Activated gamma-delta T cell treated with Interleukin-2 at 50 U/mL for 16 hours (primary cell): ENCODE results near the gene GRAMD1B.
"Not testable (repeated sequence)": the region's sequence is repeated elsewhere in the genome, so short reads cannot be mapped to it uniquely, and the experiment has no call there.

ENCODE experiments used
- DNase-seq: peaks from one replicate; pipeline ENCODE4 v3.0.0-alpha.2; 2020

The GRAMD1B gene

GRCh38 chr11:123513309-123513708 is 83.2 kb downstream of the GRAMD1B start:
- DNase-seq = not testable (repeated sequence)

DNA sequence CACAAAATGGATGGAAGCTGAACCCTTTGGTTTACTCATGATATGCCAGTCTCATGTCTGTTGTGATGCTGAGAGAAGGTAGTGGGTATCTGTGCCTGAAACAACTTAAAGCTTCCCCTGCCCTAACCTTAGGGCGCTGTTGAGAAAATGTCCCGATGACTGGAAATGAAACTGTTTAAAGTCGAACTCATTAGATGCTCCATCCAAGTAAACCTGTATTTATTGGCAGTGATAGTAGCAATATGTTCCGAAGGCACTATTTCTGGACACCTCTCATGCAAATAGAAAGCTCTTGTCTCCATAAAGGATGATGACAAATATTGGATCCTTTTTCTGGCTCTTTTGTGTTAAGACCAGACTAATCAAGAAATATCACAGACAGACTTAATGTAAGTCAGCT is 86.2 kb downstream of the GRAMD1B start:
- no peak for DNase-seq

- no peak for DNase-seq
Measured at GRCh38 chr11:123517559-123518364, 87.7 kb downstream of the GRAMD1B start.

- DNase-seq = no peak
Measured at GRCh38 chr11:123518496-123519054, 88.5 kb downstream of the GRAMD1B start.

GRCh38 chr11:123519055-123519796 is 89.2 kb downstream of the GRAMD1B start:
- DNase-seq = no peak

GRCh38 chr11:123519797-123520193 is 89.7 kb downstream of the GRAMD1B start:
- DNase-seq = no peak

DNA sequence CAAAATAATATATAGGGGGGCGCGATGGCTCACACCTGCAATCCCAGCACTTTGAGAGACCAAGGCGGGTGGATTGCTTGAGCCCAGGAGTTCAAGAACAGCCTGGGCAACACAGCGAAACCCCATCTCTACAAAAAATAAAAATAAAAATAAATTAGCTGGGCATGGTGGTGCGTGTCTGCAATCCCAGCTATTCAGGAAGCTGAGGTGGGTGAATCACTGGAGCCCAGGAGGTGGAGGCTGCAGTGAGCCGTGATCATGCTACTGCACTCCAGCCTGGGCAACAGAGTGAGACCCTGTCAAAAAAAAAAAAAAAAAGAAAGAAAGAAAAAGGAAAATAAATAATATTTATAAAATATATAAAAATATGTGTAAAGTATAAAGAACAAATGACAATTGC is 90.4 kb downstream of the GRAMD1B start:
- not testable (repeated sequence) for DNase-seq

DNA sequence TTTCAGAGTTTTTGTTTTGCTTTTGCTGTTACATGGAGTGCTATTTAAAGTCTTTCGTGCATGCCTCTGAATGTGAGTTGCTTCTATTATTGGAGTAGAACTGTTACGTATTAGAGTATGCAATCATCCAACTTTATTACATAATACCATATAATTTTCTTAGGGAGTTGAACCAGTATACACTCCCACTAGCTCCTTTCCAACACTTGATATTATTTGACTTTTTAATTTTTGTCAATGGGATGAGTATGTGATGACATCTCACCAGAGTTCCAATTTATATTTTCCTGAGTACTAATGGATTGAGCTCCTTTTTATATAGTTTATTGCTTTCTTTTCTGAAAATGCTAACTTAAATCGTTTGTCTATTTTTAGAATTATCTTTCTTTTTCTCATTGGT is 90.9 kb downstream of the GRAMD1B start:
- no peak for DNase-seq

- no peak for DNase-seq
Measured at GRCh38 chr11:123521930-123522329, 91.9 kb downstream of the GRAMD1B start.

DNA sequence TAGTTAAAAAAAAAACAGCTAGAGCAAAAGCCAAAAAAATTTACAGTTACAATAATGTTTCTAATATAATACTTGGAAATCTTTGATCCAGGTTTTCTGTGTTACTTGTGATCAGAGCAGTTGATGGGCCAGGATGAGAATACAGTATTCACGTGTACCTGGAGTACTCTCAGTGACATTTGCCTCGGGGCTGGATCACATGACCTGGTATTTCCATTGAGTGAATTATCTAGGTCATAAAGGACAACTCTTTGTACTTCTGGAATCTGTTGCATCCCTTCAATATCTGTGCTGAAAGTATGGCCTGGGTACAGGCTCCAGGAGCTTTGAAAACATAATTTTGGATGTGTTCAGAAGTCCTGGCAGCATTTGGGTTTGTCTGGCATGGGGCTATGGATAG is 93.5 kb downstream of the GRAMD1B start:
- DNase-seq = no peak

- no peak for DNase-seq
Measured at GRCh38 chr11:123525097-123525496, 95.0 kb downstream of the GRAMD1B start.

DNA sequence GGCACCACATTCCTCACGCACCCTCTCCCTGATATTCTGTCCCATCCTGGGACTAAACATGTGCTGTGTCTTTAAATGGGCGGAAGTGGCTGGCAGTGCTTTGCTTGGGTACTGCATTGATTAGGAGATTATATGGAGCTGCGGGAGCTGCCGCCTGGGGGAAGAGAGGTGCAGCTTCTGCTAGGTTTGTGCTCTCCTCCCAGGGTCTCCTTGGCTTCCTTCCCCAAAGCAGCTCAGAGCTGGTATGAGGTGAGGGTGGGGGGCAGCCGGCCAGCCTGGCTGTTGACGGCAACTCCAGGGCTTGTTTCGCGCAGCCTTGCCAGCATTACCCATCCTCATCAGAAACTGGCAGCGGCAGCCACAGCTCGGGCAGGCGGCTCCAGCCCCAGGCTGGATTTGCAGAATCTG is 95.4 kb downstream of the GRAMD1B start:
- DNase-seq = no peak

DNA sequence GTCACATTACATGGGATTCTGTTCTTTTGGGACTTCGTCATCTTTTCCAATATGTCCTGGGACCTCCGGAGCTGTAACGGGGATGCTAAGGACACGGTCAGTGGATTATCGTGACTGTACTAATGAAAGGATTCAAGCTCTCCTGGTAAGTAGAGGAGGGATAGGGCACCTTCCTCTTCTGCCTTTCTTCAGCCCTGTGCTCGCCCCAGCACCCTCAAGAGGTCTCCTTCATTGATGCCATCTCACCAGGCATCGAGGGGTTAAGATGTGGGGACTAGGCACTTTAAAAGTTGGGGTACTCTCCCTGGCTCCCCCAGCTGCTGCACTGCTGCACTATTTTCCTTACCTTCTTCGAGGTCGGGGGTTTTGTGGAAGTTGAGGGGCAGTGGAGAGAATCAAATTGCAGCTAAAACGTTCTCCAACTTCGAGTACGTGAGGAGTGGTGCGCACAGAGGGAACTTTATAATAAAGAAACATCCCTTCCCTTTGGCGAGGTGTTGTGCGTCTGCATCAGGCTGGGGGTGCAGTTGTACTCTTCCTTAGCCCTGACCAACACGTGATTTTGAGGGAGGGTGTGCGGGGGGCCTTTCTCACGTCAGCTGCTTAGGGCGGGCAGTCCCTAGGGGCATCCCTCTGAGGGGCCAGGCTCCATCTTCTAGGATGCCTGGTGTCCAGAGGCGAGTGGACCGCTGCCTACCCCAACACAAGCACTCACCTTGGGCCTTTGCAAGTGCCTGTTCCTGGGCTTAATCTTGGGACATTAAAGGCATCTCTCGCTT is 96.1 kb downstream of the GRAMD1B start:
- DNase-seq = no peak

DNA sequence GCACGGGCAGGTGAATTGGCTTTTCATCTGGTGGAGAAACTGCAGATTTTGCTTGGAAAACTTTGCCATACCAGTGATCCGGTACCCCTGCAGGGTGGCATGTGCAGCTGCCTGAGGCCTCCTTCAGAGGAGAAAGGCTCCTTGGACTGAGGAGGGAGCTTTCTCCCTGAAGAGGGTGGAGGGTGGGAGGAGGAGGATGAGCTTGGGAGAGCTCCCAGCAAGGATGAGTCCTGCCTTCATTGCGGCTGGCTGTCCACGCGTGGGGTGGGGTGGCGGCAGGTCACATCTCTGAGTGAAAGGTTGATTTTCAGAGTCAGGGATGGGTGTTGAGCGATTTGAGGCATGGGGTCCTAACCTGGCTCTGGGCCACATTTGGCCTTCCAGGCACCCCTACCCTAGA is 96.8 kb downstream of the GRAMD1B start:
- DNase-seq = no peak

DNA sequence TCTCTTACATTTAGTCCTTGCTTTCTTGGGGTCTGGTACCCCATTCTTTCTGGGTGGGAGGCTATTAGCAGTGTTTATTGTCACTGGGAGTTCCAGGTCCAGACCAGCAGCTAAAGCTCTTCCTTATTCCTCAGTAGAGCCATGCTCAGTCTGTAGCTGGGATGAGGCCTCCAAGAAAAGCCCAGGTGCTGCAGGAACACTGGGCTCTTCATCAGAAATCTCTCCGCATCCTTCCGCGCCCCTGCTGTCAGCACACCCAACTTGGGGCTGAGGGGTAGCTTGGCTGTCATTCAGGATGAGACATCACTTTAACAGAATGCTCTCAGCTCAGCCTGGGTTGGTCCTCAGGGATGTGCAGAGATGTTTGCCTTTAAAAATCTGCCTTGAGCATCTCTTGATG is 97.5 kb downstream of the GRAMD1B start:
- no peak for DNase-seq

GRCh38 chr11:123527947-123528346 is 97.9 kb downstream of the GRAMD1B start:
- no peak for DNase-seq

DNA sequence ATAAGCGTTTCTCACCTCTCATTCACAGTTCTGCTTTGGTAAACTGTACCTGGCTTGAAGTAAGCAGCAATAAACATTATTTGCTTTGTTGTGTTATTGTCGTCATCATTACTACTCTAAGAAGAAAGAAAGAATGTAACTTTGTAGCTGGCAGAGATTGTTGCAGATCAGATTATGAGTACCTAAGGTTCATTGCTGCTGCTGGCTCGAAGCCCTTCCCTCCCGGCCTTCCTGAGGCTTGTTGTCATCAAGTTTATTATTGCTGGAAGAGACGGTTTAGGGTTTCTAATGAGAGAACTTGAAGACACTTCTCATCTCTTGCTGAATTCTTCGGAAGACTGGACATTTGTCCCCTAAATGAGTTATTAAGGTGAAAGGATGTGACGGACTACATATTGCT is 101.3 kb downstream of the GRAMD1B start:
- no peak for DNase-seq

DNA sequence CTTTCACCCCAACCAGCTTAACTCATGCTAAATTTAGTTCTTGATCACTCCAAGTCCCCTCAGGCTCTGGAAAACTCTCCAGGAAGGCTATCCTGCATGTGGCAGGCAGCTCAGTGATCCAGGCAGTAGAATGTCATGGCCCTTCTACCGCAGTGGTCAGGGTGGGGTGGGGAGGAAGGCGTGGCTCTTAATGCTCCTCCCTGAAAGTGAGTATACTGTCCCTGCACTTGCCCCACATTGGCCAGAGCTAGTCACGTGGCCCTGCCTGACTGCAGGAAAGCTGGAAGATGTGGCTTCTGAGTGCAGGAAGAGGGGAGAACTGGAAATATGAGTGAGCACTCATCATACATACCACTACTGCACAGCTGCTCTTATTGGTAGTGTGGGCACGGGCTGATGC is 102.1 kb downstream of the GRAMD1B start:
- no peak for DNase-seq

DNA sequence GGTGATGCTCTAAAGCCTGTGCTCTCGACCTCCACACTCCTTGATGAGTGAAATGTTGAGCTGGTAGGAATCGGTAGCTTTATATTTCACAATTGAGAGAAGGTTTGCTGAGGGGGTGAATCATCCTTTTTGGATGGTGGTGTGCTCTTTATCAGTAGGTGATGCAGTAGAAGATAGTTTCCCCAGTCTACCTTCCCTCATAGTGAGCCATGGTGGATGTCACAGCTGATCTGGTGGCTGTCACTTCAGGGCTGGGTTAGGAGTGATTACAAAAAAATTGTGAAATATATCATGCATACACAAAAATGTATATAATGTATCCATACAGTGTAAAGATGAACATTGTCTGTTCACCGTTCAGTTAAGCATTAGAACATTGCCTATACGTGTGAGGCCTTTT is 105.3 kb downstream of the GRAMD1B start:
- DNase-seq = no peak

- DNase-seq = no peak
Measured at GRCh38 chr11:123536690-123537437, 106.8 kb downstream of the GRAMD1B start.

DNA sequence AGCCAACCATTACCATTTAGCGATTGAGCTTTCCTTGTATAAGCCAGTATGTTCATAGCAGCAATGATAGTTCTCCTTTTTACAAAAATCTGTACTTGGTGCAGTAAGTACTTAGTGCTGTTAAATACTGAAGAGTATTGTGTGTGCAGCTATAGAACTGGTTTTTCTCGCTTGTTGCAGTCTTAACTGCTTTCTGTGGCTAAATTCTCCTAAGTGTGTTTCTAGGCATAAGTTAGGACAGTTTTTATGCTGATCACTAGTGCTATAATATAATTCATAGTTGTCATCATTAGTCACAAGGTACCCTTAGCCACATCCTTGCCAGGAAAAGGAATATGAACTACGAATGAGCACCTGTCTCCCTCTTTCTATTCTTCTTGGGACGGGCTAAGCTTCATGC is 107.7 kb downstream of the GRAMD1B start:
- DNase-seq = no peak

DNA sequence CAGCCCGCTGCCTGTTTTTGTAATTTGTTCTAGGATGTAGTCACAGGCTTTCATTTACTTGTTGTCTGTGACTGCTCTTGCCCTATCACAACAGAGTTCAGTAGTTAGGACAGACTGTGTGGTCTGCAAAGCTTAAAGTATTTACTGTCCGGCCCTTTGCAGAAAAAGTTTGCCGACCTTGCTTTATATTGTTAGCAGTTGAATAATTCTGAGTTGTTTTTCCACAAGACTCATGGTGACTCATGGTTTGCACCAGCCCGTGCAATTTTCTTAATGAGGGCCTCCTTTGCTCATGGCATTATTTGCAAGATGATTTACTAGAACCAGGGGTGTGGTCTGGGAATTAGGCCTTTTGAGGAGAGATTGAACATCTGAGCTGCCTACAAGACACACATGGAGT is 113.7 kb downstream of the GRAMD1B start:
- DNase-seq = no peak
